Hippocampal formation (tissue), 2 donors: ENCODE results near the gene NR2F1.
"Not testable (repeated sequence)": the region's sequence is repeated elsewhere in the genome, so short reads cannot be mapped to it uniquely, and the experiment has no call there.

Source experiments
- DNase-seq, 2 donors: peaks; one replicate each; lab custom pipeline; 2025; lab: John Stamatoyannopoulos, UW

NR2F1 gene

GRCh38 chr5:93582677-93583438 lies at the start of gene NR2F1:
TSS of gene NR2F1 (plus strand) at chr5:93583222. CDS start at chr5:93585024, 1,802 bp downstream.
- DNase-seq = peak; percentile 41 to 69

DNA sequence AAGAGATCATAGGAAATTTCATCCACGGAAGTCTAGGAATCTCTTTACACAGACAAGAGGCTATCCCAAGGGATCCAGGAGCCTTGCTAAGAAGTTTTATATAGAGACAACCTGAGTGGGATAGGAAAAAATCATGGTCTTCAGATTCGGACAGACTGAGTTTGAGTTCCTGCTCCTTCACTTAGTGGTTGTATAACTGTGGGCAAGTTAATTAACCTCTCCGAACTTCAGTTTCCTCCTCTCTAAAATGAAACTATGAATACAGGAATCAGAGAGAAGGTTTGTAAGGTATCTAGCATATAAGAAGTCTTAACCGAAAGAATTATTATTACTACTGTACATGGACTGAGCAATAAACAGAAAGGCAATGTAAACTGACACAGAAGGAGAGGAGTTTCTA lies 37.1 kb upstream of the NR2F1 start:
- no peak for DNase-seq

GRCh38 chr5:93549594-93549993 lies 33.4 kb upstream of the NR2F1 start:
- DNase-seq = not testable (repeated sequence)

DNA sequence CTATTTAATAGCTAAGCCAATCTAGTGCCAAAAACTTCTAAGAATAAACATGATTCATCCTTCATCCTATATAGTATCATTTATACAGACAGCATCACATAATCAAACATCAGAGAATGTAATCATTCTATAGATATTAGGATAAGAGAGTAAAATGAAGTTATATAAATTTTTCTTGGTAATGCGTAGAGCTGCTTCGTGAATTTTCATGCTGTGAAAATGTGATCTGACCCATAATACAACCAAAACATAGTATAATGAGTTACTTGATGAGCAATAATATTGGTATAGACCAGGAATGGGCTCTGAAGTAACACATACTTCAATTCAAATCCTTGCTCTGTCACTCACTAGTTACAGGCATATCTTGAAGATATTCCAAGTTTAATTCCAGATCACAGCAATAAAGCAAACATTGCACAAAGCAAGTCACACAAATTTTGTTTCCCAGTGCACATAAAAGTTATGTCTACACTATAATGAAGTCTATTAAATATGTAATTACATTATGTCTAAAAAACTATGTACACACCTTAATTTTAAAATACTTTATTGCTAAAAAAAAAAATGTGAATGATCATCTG lies 25.9 kb upstream of the NR2F1 start:
- DNase-seq = no peak

DNA sequence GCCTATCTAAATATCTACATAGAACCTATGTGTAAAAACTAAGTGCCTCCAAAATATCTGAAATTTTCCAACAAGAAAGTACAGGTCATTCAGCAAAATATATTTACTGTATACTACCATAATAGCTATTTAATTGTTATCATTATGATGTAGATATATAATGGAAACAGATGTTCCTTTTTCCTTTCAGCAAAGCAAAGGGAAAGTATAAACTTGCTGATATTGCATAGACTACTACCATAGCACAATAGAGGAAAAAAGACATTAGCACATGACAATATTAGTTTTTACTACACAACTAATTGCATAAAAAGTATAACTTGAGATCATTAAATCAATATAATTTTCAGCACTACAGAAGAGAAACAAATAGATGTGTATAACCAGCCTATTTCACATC lies 16.9 kb upstream of the NR2F1 start:
- no peak for DNase-seq

DNA sequence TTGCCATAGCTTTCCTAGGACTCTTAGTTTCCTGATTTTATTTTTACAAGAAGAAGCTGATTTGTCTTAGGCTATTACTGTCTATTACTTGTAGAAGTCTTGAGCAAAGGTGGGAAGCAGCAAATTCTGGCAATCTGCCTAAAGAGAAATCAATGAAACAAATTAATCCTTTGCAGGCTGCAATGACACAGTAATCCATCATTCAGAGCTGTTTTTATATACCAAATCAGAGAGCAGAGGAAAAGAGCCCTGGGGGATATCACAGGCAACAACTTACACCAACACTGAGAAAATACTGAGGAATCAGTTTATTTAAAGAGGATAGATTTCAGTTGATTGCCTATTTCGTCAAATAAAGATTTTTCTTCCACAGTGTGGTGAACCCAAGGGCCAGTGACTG lies 15.6 kb upstream of the NR2F1 start:
- DNase-seq = no peak

DNA sequence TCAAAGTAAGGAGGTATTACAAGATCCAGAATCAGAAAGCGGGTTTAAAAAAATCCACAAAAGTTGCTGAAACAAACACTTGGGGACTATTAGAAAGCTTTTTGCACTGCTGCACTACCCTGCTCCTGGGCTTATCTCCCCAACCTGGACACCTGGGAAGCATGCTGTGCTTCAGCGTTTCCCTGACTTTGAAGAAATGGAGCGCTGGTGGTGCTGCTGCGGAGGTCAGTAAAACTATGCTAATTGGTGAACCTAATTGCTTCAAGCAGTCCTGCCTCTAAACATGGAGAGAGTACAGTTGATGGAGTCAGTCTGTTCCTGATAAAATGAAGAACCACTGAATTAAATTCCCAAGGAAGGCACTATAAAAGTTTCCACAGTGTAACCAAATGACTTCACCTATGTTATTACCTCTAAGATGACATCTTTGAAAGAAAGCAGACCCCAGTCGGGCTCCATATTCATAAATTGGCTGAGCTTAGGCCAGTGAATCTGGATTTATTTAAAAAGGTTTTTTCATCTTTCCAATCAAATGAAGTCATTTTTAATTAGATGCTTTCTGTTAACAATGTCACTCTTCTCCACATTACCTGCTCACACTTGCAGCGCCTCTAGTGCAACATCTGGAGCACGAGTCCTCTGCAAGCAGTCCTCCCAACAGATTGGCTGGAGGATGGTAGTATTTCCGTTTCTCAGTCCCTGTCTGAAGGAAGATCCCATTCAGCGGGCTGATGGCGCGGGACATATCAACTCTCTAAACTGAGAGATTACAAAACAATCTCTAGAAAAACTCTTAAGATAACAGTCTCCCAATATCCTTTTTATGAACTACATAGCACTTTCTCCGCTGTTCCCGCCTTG lies 13.5 kb upstream of the NR2F1 start:
- no peak for DNase-seq

DNA sequence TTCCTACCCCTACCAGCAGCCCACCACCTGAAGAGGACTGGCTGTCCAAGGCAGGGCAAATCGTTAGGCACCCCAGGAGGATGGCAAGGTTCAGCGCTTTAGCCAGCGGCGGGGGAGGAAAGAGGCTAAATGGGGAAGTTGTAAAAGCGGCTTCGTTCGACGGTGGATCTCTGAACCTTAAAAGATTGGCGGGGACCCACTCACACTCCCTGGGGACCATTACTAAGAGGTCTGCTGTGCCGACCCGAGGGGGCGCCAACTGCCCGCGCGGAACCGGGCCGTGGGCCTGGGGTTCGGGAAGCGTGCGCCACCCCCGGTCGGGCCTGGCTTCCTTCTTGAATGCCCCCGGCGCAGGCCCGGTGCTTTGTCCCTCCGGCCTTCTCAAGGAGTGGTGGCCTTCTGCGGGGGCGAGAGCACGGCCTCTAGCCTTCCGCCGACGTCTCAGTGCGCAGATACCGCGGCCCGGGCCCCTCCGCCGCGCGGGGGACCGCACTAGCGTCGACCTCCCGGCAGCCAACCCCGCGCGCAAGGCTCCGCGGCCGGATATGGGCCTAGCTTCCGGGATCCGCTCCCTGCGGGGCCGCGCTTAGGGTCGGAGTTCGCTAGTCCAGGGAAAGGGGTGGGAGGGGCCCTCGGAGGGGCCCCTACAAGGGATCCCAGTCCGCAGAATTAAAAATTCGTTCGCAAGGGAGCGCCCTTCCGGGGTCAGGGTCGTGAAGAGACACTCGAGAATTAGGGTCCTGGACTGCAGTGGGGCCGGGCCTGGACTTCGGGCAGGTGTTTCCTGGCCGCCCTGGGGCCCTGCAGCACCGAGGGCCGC lies 12.5 kb upstream of the NR2F1 start:
- no peak for DNase-seq

DNA sequence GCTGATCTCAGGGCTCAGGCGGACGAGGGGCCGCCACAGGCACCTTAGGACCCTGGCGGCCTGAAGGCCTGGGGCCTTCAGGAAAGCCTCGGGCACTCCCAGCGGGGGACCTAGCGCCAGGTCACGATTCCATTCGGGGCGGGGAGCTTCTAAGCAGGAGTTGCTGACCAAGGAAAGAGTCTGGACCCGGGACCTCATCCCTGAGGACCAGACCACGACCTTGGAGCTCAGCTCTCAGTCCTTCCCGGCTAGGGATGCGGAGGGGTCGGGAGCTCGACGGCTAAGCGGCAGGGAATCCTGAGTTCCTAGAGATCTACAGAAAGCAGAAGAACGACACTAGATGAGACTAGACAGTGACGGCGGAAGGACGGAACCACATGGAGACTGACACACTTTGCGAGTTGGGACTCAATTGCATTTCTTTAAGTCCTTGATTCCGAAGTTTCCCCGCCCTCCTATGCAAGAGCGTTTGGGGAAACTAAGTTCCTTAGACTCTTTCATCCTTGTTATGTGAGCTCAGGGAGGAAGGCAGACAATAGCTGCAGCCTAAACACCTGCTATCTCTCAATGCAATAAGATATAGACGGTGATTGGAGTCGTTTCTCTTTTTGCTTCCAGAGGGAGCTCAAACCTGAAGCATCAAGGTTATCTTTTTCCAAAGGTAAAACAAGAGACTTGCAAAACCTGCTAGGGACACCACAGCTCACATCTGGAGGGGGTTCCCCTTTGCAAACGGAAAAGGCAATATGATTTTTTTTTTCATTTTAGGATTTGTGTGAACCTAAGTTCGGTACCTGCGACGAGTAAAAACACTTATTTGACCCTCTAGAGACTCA lies 11.7 kb upstream of the NR2F1 start:
- no peak for DNase-seq

GRCh38 chr5:93572101-93572607 lies 10.9 kb upstream of the NR2F1 start:
- no peak for DNase-seq

GRCh38 chr5:93572608-93573353 lies 10.2 kb upstream of the NR2F1 start:
- DNase-seq = no peak

DNA sequence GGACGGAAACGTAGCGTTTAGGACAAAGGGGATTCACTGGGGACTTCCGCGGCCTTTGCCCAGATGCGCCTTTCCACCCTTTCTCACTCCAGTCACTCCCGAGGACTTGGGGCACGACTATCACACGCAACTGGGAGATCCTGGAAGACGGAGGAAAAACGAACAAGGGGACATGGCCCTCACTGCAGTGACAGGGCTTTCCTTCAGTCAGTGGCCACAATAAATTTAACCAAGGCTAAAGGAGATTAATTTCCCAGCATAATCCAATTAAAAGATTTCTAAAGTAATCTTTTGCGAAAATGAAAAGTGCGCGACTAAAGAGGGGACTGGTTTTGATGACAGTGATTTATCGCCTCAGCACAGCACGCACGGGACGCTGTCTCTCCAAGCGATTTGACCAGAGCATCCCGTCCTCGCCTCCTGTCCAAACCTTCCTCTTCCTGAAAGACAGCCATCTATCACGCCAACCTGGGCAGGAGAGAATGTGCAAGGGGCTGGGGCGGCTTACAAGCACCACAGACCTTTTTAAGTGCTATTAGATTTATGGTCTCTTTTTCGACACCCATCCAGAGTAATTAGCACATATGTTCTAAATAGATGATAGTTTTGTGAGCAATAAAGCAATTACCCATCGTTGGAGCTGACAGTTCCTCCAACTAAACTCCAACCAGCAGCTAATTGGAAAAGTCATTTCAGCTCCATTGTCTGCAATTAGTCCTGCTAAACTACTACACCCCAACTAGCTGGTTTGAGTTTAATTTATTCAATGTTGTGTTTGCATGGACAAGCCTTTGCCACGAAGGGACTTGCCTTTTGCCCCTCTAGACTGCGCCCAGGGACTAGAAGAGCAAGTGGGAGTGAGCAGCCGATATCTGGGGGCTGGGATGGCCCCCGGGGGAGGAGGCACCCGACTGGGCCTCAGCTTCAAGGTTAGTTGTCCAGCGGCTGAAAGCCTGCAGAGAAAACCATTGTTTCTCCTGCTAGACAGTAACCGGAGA lies 9.4 kb upstream of the NR2F1 start:
- no peak for DNase-seq

DNA sequence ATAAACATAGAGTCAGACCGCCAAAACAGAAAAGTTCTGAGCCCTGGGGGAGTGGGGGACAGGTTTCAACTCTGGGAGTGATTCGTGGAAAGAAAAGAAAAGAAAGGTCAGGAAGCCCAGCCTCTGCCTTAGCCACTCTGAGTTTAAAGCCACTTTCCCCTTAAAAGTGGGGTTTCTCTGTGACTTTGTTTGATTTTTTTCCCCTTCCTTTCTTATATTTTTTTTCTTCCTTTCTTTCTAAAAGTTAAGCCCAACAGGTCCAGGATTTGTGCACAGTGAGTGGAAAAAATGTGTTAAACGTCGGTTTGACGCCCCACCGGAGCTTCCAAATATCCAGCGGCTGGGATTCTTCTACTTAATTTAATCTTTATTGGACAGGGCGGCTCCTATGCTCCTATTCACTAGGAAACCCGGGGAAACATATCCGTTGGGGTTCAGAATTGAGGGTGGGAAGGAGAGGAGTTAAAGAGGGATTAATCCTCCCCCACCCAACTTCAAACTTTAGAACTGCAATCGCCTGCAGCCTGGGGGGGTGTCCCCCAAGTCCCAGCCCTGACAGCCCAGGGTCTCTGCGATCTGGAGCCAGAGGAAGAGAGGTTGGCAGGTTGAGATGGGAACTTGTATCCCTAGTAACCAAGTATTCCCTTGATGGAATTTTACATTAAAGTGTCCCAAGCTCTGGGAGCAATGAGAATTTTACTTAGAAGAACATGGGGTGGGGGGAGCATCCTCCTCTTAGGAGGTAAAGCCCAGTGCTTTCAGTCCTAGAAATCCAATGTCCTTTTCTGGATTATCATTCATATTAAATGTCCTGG lies 8.3 kb upstream of the NR2F1 start:
- DNase-seq = no peak

GRCh38 chr5:93575461-93576414 lies 7.3 kb upstream of the NR2F1 start:
- no peak for DNase-seq

DNA sequence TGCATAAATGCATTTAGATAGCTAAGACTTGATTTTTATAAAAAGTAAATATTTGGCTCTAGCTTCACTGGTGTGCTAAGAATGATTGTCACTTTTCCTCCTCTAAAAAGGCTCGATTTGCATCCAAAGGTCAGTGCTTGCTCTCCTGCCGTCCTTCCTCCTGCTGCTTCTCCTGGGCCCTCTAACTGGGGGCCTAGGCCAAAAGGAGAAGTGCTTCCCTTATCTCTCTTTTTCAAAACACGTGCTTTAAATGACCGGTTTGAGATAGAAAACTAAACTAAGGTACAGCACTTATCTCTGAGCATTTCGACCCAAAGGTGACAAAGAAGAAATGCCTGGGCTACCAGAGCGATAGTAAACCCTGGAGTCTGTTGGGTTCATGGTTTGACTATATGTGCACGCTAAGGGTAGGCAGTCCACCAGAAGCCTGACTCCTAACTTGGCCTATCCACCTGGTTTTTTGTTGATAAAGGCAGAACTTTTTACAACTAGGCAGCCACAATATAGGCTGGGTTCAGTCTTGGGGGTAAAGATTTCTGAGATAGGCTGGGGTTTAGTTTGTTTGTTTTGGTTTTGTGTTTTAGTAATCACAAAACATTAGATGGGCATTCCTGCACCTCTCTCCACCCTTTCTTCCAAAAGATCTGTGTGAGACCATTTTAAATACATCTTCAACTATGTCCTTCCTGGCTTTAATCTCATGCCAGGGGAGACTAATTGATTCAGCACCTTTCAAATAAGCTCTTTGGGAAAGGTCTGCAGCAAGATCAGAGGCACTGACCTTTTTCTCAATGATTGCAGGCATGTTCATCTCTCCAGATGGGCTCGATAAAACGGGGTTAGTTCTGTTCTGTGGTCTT lies 5.8 kb upstream of the NR2F1 start:
- no peak for DNase-seq
